DND-41 (cell line): ENCODE results near the gene SDHAF4.

Experiments used
- EZH2 ChIP-seq: IDR thresholded peaks from 3 replicates; pipeline ENCODE4 v1.6.1; 2012; ENCODE audit warnings: borderline replicate concordance, low read depth, mild to moderate bottlenecking, moderate library complexity, low read length, inconsistent platforms; ENCODE audit not compliant: severe bottlenecking
- TF ChIP-seq, protein P1 (sequence below): IDR thresholded peaks from 2 replicates; pipeline ENCODE4 v1.5.1; 2012; ENCODE audit warnings: borderline replicate concordance, low read length, moderate library complexity, mild to moderate bottlenecking; ENCODE audit not compliant: poor library complexity, severe bottlenecking; ENCODE audit errors: extremely low read depth

DNA sequence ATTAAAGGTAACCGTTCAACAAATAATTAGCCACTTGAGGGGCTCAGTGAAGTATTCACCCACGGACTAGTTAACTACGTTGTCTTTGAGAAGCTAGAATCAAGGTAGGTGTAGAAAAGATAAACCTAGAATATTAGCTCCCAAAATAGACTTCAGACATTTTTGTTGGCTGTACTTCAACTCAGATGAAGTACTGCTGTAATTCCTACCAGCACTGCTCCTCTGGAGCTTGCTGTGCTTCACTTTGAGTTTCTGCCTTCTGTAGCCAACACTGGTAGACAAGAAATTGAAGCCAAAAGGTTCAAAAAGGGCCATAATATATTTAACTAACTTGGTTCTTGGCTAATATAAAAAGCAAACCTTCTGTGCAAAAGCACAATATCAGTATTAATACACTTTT, 18.8 kb upstream of the SDHAF4 start:
- TF ChIP-seq, protein P1, sequence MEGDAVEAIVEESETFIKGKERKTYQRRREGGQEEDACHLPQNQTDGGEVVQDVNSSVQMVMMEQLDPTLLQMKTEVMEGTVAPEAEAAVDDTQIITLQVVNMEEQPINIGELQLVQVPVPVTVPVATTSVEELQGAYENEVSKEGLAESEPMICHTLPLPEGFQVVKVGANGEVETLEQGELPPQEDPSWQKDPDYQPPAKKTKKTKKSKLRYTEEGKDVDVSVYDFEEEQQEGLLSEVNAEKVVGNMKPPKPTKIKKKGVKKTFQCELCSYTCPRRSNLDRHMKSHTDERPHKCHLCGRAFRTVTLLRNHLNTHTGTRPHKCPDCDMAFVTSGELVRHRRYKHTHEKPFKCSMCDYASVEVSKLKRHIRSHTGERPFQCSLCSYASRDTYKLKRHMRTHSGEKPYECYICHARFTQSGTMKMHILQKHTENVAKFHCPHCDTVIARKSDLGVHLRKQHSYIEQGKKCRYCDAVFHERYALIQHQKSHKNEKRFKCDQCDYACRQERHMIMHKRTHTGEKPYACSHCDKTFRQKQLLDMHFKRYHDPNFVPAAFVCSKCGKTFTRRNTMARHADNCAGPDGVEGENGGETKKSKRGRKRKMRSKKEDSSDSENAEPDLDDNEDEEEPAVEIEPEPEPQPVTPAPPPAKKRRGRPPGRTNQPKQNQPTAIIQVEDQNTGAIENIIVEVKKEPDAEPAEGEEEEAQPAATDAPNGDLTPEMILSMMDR = no peak
- no peak for TF ChIP-seq EZH2
